ENCODE results near the gene SMTNL1.

The SMTNL1 gene

GRCh38 chr11:57546451-57546850 is 9.1 kb downstream of the SMTNL1 start:
- no peak for DNase-seq (ENCODE audit: low read depth)

GRCh38 chr11:57546869-57547475 is 9.6 kb downstream of the SMTNL1 start:
- no peak for DNase-seq (ENCODE audit: low read depth)

GRCh38 chr11:57547854-57548377 is 10.5 kb downstream of the SMTNL1 start:
- no peak for DNase-seq (ENCODE audit: low read depth)

GRCh38 chr11:57549983-57550382 is 12.6 kb downstream of the SMTNL1 start:
- DNase-seq (ENCODE audit: low read depth) = no peak

- DNase-seq (ENCODE audit: low read depth) = no peak
Observed at GRCh38 chr11:57551941-57552340, 14.5 kb downstream of the SMTNL1 start.

GRCh38 chr11:57552479-57552878 is 15.1 kb downstream of the SMTNL1 start:
- DNase-seq (ENCODE audit: low read depth) = no peak

- no peak for DNase-seq (ENCODE audit: low read depth)
Observed at GRCh38 chr11:57555393-57555792, 18.0 kb downstream of the SMTNL1 start.

GRCh38 chr11:57556041-57556440 is 18.6 kb downstream of the SMTNL1 start:
- no peak for DNase-seq (ENCODE audit: low read depth)

- no peak for DNase-seq (ENCODE audit: low read depth)
Observed at GRCh38 chr11:57560146-57560545, 22.8 kb downstream of the SMTNL1 start.

- DNase-seq (ENCODE audit: low read depth) = no peak
Observed at GRCh38 chr11:57562596-57562995, 25.2 kb downstream of the SMTNL1 start.

- no peak for DNase-seq (ENCODE audit: low read depth)
Observed at GRCh38 chr11:57566005-57566904, 28.9 kb downstream of the SMTNL1 start.

GRCh38 chr11:57566905-57567514 is 29.6 kb downstream of the SMTNL1 start:
- no peak for DNase-seq (ENCODE audit: low read depth)

- peak; percentile 37 for DNase-seq (ENCODE audit: low read depth)
Observed at GRCh38 chr11:57567515-57568329, 30.3 kb downstream of the SMTNL1 start, which contains the start of gene UBE2L6. TSS of gene UBE2L6 (minus strand) at chr11:57567672. CDS start at chr11:57567611, 61 bp downstream.

- DNase-seq (ENCODE audit: low read depth) = peak; percentile 78
Observed at GRCh38 chr11:57568330-57568766, 31.0 kb downstream of the SMTNL1 start.

GRCh38 chr11:57571606-57572005 is 34.2 kb downstream of the SMTNL1 start:
- DNase-seq (ENCODE audit: low read depth) = no peak

- DNase-seq (ENCODE audit: low read depth) = no peak
Observed at GRCh38 chr11:57574061-57574460, 36.7 kb downstream of the SMTNL1 start.

- no peak for DNase-seq (ENCODE audit: low read depth)
Observed at GRCh38 chr11:57584341-57584740, 46.9 kb downstream of the SMTNL1 start.

GRCh38 chr11:57585301-57585700 is 47.9 kb downstream of the SMTNL1 start:
- no peak for DNase-seq (ENCODE audit: low read depth)

GRCh38 chr11:57586711-57587245 is 49.4 kb downstream of the SMTNL1 start:
- DNase-seq (ENCODE audit: low read depth) = no peak

GRCh38 chr11:57588046-57588710 is 50.8 kb downstream of the SMTNL1 start:
- DNase-seq (ENCODE audit: low read depth) = no peak

Data from activated T-helper 1 cell treated with Interleukin-2 at 50 U/mL for 16 hours (primary cell).